GM18861 (cell line): ENCODE data around the gene ADAMTSL3.
"Not testable (repeated sequence)": the region's sequence is repeated elsewhere in the genome, so short reads cannot be mapped to it uniquely, and the experiment has no call there.

Experiments used
- ATAC-seq: cut with Tn5 transposase; IDR thresholded peaks from one replicate; pipeline ENCODE4 v1.9.1; 2021; ENCODE audit not compliant: unreplicated experiment

The ADAMTSL3 gene

DNA sequence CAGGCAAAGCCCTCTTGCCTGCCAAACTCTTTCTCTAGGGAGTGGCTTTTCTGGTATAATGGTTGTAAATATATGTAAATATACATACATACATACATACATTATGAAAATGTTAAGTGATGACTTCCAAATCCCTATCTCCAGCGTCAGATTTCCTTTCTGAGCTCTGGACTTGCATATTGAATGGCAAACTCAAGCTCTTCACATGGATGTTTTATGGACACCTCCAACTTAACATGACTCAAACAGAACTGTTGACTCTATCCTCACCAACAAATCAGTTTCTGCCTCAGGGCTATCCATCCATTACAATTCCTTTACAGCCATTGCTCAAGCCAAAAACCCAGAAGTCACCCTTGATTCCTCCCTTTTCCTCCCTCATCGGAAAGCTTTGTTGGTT is 45.1 kb downstream of the ADAMTSL3 start:
- ATAC-seq = no peak

DNA sequence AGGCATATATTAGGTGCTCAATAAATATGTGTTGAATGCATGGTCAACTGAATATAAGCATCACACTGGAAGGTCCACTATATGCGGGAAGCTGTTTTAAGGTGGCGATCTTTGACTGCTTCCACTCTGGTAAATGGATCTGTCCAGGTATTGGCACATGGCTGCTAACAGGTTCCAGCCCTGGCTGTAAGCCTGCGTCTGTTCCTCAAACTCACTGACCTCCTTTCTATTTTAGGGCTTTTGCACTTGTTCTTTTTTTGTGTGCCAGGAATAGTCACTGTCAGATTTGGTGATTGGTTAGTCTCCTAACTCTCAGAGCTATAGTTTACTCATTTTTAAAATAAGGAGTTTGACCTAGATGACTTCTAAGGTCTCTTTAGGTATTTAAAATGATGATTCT is 46.2 kb downstream of the ADAMTSL3 start:
- no peak for ATAC-seq

DNA sequence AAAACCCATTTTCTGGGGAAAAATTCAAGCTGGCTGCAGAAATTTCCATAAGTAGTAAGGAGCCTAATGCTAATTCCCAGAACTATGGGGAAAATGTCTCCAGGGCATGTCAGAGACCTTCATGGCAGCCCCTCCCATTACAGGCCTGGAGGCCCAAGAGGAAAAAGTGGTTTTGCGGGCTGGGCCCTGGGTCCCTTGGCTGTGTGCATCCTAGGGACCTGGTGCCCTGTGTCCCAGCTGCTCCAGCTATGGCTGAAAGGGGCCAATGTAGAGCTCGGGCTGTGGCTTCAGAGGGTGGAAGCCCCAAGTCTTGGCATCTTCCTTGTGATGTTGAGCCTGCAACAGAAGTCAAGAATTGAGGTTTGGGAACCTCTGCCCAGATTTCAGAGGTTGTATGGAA is 48.4 kb downstream of the ADAMTSL3 start:
- not testable (repeated sequence) for ATAC-seq

- ATAC-seq = no peak
Measured at GRCh38 chr15:83708328-83708727, 54.4 kb downstream of the ADAMTSL3 start.

GRCh38 chr15:83709241-83709640 is 55.3 kb downstream of the ADAMTSL3 start:
- ATAC-seq = no peak

- ATAC-seq = no peak
Measured at GRCh38 chr15:83709811-83710210, 55.9 kb downstream of the ADAMTSL3 start.

- ATAC-seq = no peak
Measured at GRCh38 chr15:83710452-83710851, 56.5 kb downstream of the ADAMTSL3 start.

DNA sequence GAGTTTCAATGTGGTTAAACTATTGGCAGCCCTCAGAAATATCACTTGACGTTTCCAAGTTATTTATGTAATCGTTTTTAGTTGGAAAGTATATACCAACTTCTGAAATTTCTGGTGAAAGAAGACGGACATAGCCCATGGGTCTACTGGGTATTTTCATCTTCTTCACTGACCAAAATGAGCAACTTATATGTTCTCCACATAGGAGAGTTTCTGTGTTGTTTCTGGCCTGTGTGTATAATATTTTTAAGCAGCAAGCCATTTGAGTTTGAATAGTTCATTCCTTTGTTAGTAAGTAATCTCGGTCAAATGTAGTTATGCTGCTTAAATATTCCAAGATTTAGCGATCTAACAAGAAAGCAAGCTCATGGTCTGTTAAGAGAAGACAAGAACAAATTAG is 57.3 kb downstream of the ADAMTSL3 start:
- no peak for ATAC-seq

GRCh38 chr15:83713242-83713641 is 59.3 kb downstream of the ADAMTSL3 start:
- no peak for ATAC-seq

GRCh38 chr15:83714939-83715628 is 61.2 kb downstream of the ADAMTSL3 start:
- ATAC-seq = no peak

- ATAC-seq = no peak
Measured at GRCh38 chr15:83716605-83717004, 62.7 kb downstream of the ADAMTSL3 start.

DNA sequence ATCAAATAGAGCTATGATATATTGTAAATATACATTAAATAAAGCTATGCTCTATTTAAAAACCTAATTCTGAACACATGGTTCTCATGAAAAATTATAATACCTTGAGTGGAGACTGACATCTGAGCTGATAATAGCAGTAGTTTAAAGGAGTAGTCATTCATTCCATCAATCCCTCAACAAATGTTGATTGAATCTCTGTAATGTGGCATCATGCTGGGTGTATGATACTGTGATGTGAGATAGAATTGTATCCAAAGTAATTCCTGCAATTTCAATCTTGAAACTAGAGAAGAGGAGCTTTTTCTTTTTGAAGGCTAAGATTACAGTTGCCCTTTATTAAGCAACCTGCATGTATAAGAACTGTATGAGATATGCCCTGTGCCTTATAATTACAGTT is 63.1 kb downstream of the ADAMTSL3 start:
- ATAC-seq = no peak

DNA sequence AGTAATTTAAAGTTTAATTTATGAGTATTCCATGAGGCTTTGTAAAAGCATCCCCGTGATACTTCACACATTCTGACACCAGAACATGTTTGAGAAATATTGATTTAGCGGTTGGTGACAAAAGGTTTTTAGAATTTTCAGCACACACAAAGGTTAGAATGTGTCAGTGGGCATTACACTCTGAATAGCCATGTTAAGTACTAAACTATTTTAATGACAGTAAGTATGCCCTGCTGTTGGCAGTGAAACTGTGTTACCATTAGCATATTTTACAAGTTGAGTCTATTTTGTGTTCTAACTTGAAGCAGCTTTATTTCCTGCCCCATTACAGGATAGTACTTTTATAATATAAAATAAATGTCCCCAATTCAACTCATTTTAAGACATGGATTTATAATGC is 66.5 kb downstream of the ADAMTSL3 start:
- ATAC-seq = no peak

DNA sequence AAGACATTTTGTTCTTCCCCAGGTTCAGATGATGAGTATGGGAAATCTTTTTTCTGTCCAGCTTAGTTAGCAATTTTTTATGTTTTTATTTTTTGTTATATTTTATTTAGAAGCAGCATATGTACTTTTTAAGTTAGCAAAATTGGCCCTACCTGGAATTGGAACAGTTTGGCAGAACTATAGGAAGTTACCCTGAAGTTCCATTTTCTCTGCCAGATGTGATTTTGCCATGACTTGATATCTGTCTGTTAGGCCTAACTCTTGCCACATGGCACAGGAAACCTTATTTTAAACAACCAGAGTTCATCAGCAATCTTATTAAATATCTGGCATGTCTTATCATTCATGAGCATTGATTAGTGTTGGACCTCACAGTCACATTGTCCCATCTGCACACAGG is 67.1 kb downstream of the ADAMTSL3 start:
- no peak for ATAC-seq

GRCh38 chr15:83721981-83722380 is 68.1 kb downstream of the ADAMTSL3 start:
- ATAC-seq = no peak

DNA sequence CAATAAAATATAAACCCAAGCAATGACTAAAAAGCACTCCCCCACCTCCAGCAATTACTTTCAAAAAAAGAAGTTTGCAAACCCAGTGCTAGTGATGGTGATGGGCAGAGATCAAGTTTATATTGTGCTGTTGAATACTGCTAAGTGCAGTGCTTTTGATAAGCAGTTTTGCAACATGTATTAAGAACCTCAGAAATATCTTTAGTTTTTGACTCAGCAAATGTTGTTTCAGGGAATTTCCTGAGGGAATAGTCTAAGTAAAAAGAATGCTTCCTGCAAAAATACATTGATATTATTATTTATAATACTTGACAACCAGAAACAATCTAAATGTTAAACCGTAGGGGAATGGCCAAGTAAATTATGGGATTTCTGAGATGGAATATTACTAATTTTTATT is 69.3 kb downstream of the ADAMTSL3 start:
- no peak for ATAC-seq

- ATAC-seq = no peak
Measured at GRCh38 chr15:83732196-83732595, 78.3 kb downstream of the ADAMTSL3 start.

DNA sequence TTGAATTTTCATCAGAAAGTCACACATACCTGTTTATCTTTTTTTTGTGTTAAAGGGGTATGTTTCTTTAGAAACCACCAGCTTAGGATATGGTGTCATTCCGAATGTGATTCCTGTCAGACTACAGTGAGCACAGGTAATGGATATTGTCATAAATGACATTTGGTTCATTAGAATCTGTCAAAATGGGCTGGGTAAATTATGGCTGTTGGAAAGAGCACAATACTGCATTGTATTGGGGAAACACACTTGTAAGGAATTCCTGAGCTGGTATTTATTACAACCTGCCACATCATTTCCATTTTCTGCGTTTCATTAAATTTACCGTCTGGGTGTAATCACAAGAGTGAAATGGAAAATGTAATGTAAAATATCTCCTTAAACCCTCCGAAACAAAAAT is 78.8 kb downstream of the ADAMTSL3 start:
- no peak for ATAC-seq

DNA sequence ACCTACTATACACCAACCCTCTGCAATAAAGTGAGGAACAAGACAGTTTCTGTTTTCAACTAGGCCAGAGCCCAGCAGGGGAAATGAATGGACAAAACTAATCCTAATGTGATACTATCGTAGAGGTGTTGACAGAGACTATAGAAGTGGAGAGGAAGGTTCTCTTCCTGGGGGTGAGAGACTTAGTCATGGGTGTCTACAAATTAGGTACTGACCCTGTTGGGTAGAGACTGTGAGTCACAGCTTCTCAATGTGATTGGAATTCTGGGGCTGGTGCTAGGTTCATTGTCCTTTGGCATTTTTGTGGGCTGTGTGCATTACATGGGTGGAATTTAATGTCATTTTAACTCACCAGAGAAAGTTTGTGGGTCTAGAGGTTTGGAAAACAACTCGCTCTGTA is 79.3 kb downstream of the ADAMTSL3 start:
- ATAC-seq = no peak

DNA sequence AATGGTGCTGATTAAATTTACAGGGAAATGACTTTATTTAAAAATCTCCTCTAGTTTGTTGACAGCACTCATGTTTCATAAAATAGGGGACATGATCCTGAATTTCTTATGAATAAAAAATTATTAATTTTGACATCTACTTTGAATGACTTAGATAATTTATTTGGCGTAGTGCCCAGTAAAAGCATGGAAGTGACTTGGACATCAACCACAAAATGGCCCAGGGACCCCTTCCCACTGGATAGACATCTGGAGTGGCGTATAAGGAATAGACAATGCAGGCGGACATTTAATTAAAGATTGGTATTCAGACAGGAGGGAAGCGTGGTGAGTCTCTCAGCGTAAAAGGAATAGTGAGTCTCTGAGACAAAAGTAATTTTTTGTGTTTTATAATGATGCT is 79.8 kb downstream of the ADAMTSL3 start:
- no peak for ATAC-seq

- ATAC-seq = no peak
Measured at GRCh38 chr15:83734487-83734886, 80.6 kb downstream of the ADAMTSL3 start.

DNA sequence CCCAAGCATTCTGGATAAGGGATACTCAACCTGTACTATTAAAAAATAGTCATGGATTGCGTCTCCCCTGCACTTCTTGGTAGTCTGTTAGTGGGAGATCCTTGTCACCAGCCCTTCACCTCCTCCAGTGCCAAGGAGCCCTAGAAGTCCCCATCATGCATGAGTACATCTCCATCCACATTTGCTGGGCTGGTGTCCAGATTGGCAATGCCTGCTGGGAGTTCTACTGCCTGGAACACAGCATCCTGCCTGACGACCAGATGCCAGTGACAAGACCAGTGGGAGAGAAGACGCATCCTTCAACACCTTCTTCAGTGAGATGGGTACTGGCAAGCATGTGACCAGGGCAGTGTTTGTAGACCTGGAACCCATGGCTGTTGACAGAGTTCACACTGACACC is 85.7 kb downstream of the ADAMTSL3 start:
- ATAC-seq = no peak

- no peak for ATAC-seq
Measured at GRCh38 chr15:83745771-83746170, 91.8 kb downstream of the ADAMTSL3 start.
